Upper lobe of right lung (tissue), 1 donor: ENCODE data around the gene OR5T1. TPM values are rescaled to one million over a fixed set of nuclear protein-coding genes. Genes with fewer than 3 reads are reported as not detected.

Experiments used
- ATAC-seq: fragments of 200-7000 bp; cut with Tn5 transposase; one replicate; pipeline ENCODE4 v1.9.1; 2020; ENCODE audit warnings: mild to moderate bottlenecking, moderate library complexity
- DNase-seq: peaks from one replicate; pipeline ENCODE4 v3.0.0-alpha.2; 2020
- H3K27ac ChIP-seq: fragments of 200-600 bp; one replicate; pipeline ENCODE4 v1.8.0; 2022
- H3K27me3 ChIP-seq: fragments of 200-600 bp; one replicate; pipeline ENCODE4 v1.8.0; 2022; ENCODE audit warnings: mild to moderate bottlenecking
- H3K36me3 ChIP-seq: fragments of 200-600 bp; one replicate; pipeline ENCODE4 v1.8.0; 2022
- H3K4me1 ChIP-seq: fragments of 200-600 bp; one replicate; pipeline ENCODE4 v1.8.0; 2022
- H3K4me3 ChIP-seq: fragments of 200-600 bp; one replicate; pipeline ENCODE4 v1.8.0; 2022; ENCODE audit warnings: mild to moderate bottlenecking
- H3K9me3 ChIP-seq: fragments of 200-600 bp; one replicate; pipeline ENCODE4 v1.8.0; 2022
- intact Hi-C: fragments of 100-400 bp; cut with DNase I; formaldehyde crosslinking; loops from one replicate; pipeline ENCODE4 v1.11.0; 2022
- long read RNA-seq: library from polyadenylated mRNA; unstranded; transcript quantifications from one replicate; pipeline ENCODE4 v2.0.0, GENCODE V29; 2021
- total RNA-seq: library from RNA; stranded (reverse); fragmentation: NEBNext Ultra II Directional; extraction: Animal tissue kit (Norgen Biotek cat#: 25700); gene quantifications from one replicate; pipeline ENCODE4 v1.2.1, GENCODE V29; 2021
- TF ChIP-seq, protein P1 (sequence below): fragments of 200-600 bp; IDR thresholded peaks from one replicate; pipeline ENCODE4 v1.8.0; 2022; ENCODE audit warnings: antibody characterized with exemption
- donor health status: DM: no; HTN: yes; CAD: no; lungs with severe emphysema.

The OR5T1 gene
- not detected for total RNA-seq
- long read RNA-seq = 0 reads

DNA sequence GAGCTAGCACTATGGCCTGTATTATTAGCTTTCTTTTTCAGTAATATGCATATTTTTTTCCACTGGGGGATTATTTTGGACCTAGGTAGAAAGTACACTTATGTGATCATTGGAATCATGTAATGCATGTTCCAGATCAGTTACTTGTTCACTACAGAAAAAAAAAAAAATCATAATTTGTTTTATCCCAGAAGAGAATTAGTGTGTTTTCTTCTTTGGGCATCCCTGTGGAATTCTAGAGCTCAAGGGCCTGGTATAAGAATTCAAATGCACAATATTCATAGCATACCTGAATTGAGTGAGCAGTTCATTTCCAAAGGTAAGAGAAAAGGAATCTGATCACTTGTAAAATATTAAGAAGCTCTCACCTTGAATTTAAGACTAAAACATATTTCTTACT lies at the start of gene OR5T1:
TSS of gene OR5T1 (plus strand) at position 301 of the 400 bp plus-strand sequence. CDS start 1,485 bp downstream, outside the sequence.
- no peak within 1 kb of the TSS for H3K27ac ChIP-seq
- no peaks in the 10 kb centered on the region for H3K27me3 ChIP-seq
- no peak for ATAC-seq
- intact Hi-C loops = no loop called here
- no peak within 1 kb of the TSS for H3K4me3 ChIP-seq
- no peaks in the 10 kb centered on the region for H3K36me3 ChIP-seq
- H3K9me3 ChIP-seq = no peaks in the 10 kb centered on the region
- DNase-seq = no peak
- H3K4me1 ChIP-seq = no peaks in the 10 kb centered on the region
- TF ChIP-seq, protein P1, sequence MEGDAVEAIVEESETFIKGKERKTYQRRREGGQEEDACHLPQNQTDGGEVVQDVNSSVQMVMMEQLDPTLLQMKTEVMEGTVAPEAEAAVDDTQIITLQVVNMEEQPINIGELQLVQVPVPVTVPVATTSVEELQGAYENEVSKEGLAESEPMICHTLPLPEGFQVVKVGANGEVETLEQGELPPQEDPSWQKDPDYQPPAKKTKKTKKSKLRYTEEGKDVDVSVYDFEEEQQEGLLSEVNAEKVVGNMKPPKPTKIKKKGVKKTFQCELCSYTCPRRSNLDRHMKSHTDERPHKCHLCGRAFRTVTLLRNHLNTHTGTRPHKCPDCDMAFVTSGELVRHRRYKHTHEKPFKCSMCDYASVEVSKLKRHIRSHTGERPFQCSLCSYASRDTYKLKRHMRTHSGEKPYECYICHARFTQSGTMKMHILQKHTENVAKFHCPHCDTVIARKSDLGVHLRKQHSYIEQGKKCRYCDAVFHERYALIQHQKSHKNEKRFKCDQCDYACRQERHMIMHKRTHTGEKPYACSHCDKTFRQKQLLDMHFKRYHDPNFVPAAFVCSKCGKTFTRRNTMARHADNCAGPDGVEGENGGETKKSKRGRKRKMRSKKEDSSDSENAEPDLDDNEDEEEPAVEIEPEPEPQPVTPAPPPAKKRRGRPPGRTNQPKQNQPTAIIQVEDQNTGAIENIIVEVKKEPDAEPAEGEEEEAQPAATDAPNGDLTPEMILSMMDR = no peak

DNA sequence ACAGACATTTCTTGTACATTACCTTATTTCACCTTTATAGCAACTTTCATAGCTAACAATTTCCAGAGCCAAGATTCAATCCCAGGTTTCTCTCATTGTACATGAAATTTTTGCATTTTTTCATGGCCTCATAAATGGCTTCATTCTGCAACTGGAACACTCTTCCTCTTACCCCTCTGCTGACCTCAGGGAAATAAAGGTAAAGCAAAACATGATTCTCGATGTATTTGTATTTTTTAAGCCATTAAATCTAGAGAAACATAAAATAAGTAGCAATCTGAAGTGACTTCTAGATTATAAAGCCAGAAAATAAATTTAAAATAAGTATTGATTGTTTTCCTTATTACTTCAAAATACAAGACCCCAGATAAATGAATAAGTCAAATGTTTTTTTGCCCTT lies 39.8 kb upstream of the OR5T1 start, which contains the start of gene OR5T2:
TSS of gene OR5T2 (minus strand) at position 101 of the 400 bp plus-strand sequence. CDS start 1,193 bp downstream, outside the sequence.
- Histone ChIP-seq H3K27me3 (no peaks in the 10 kb centered on the region), H3K4me1 (no peaks in the 10 kb centered on the region), H3K36me3 (no peaks in the 10 kb centered on the region), H3K9me3 (no peaks in the 10 kb centered on the region), H3K27ac (no peak within 1 kb of the TSS), H3K4me3 (no peak within 1 kb of the TSS)
- no peak for DNase-seq
- TF ChIP-seq, protein P1 = no peak
- intact Hi-C loops = no loop called here
- no peak for ATAC-seq

DNA sequence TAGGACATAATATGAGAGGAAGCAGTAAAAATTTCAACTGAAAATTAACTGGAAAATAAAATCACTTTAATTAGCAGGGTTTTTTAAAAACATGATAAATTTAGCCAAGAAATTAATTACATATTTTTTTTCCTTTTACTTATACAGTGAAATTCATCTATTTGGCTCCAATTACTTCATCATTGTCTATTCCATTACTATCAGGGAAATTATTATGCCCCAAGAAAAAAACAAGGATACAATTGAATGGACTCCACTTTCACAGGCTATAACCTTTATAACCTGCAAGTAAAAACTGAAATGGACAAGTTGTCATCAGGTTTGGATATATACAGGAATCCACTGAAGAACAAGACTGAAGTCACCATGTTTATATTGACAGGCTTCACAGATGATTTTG lies 22.0 kb upstream of the OR5T1 start, which contains the start of gene OR5T3:
TSS of gene OR5T3 (plus strand) at position 301 of the 400 bp plus-strand sequence. CDS start at position 301, 0 bp downstream.
- Histone ChIP-seq H3K9me3 (no peaks in the 10 kb centered on the region), H3K4me1 (no peaks in the 10 kb centered on the region), H3K27ac (no peak within 1 kb of the TSS), H3K4me3 (no peak within 1 kb of the TSS), H3K27me3 (no peaks in the 10 kb centered on the region), H3K36me3 (no peaks in the 10 kb centered on the region)
- DNase-seq (no peak), ATAC-seq (no peak)
- intact Hi-C loops = no loop called here
- TF ChIP-seq, protein P1 = no peak

DNA sequence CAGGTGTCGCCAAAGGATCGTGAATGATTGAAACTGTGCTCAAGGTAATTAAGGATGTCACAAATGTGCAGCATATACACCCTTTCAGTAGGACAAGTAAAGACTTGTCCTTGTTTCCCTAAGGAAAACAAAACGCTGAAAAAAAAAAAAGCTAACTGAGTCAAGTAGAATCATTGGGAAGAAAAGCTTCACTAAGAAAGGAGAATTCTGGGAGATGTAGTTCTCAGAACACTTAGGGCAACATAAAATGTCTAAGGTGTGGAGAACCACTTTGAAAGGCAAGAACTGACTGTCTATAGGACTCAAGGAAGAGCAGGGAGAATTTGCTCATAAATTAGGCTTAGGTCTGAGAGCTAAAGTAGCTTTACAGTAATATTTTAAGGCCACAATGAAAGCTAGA lies 2.9 kb upstream of the OR5T1 start:
- H3K27me3 ChIP-seq = no peaks in the 10 kb centered on the region
- H3K9me3 ChIP-seq = no peaks in the 10 kb centered on the region
- ATAC-seq (no peak), DNase-seq (no peak)
- intact Hi-C loops = no loop called here
- no peaks in the 10 kb centered on the region for H3K4me1 ChIP-seq
- no peaks in the 10 kb centered on the region for H3K36me3 ChIP-seq
- no peak overlapping the region for H3K27ac ChIP-seq
- H3K4me3 ChIP-seq = no peak overlapping the region
- TF ChIP-seq, protein P1 = no peak

DNA sequence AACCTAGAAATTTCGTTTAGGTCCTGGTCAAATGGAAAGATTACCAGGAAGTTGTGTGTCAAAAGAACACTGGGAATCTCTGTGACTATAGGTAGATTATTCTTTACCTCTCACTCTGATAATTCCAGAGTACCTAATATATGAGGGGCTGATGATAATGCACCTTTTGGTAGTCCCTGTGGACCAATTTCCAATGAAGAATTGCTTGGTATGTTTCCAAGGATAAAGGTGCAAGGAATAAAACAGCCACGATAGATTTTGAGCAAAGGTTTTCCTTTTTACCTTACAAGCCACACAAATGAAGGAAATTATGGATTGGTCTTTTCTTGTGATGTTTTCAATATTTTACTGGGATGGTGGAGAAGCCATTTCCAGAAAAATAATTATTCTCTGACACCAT lies 18.2 kb downstream of the OR5T1 start, which contains the start of gene OR8H1:
TSS of gene OR8H1 (minus strand) at position 101 of the 400 bp plus-strand sequence. CDS start 1,192 bp downstream, outside the sequence.
- intact Hi-C loops = no loop called here
- ATAC-seq = no peak
- H3K4me1 ChIP-seq = no peaks in the 10 kb centered on the region

More for the DNA sequence above, 18.2 kb downstream of the OR5T1 start, which contains the start of gene OR8H1:
- TF ChIP-seq, protein P1 = no peak
- H3K9me3 ChIP-seq = no peaks in the 10 kb centered on the region
- no peaks in the 10 kb centered on the region for H3K36me3 ChIP-seq
- no peak within 1 kb of the TSS for H3K4me3 ChIP-seq
- H3K27ac ChIP-seq = no peak within 1 kb of the TSS
- no peaks in the 10 kb centered on the region for H3K27me3 ChIP-seq
- no peak for DNase-seq
